ENCODE data around the gene TRIO.

TRIO gene

DNA sequence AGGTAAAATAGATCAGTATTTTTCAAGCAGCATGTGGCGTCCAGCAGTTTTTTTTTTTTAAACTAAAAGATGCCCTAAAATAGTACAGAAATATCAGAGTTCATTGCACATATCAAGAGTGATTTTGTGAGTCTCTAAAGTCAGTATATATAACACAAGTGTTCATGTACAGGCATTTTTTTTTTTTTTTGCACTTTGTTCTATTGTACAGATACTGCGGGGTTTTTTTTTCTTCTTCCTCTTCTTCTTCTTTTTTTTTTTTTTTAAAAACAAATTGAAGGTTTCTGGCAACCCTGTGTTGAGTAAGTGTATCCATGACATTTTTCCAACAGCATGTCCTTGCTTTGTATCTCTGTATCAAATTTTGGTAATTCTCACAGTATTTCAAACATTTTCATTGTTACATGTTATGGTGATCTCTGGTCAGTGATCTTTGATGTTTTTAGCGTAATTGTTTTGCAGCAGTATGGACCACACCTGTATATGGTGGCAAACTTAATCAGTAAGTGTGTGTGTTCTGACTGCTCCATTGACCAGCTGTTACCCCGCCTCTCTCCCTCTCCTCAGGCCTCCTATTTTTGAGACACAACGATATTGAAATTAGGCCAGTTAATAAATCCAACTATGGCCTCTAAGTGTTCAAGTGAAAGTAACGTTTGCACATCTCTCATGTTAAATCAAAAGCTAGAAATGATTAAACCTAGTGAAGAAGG lies 76.8 kb downstream of the TRIO start:
- Histone ChIP-seq H3K4me1 (ENCODE audit: control insufficient read depth, insufficient read depth, low read length) (peaks cover 22% of the 10 kb centered on the region), H3K36me3 (ENCODE audit: control insufficient read depth, insufficient read depth, low read length) (no peaks in the 10 kb centered on the region), H3K9ac (ENCODE audit: low read length) (no peak overlapping the region)

GRCh38 chr5:14220642-14221041 lies 77.5 kb downstream of the TRIO start:
- Histone ChIP-seq H3K36me3 (ENCODE audit: control insufficient read depth, insufficient read depth, low read length) (no peaks in the 10 kb centered on the region), H3K4me3 (ENCODE audit: low read length) (no peak overlapping the region), H3K9me3 (ENCODE audit: control insufficient read depth, low read length) (no peaks in the 10 kb centered on the region), H3K27me3 (ENCODE audit: control insufficient read depth, insufficient read depth, low read length) (no peaks in the 10 kb centered on the region), H3K9ac (ENCODE audit: low read length) (no peak overlapping the region), H3K4me1 (ENCODE audit: control insufficient read depth, insufficient read depth, low read length) (peaks cover 22% of the 10 kb centered on the region)

More for the DNA sequence above, 76.8 kb downstream of the TRIO start:
- Histone ChIP-seq H3K27me3 (ENCODE audit: control insufficient read depth, insufficient read depth, low read length) (no peaks in the 10 kb centered on the region), H3K9me3 (ENCODE audit: control insufficient read depth, low read length) (no peaks in the 10 kb centered on the region), H3K4me3 (ENCODE audit: low read length) (no peak overlapping the region)

- no peaks in the 10 kb centered on the region for H3K27me3 ChIP-seq (ENCODE audit: control insufficient read depth, insufficient read depth, low read length)
- no peaks in the 10 kb centered on the region for H3K36me3 ChIP-seq (ENCODE audit: control insufficient read depth, insufficient read depth, low read length)
- no peaks in the 10 kb centered on the region for H3K9me3 ChIP-seq (ENCODE audit: control insufficient read depth, low read length)
- peaks cover 22% of the 10 kb centered on the region for H3K4me1 ChIP-seq (ENCODE audit: control insufficient read depth, insufficient read depth, low read length)
- H3K4me3 ChIP-seq (ENCODE audit: low read length): no peak overlapping the region
- H3K9ac ChIP-seq (ENCODE audit: low read length): no peak overlapping the region
Observed at GRCh38 chr5:14221732-14222131, 78.6 kb downstream of the TRIO start.

DNA sequence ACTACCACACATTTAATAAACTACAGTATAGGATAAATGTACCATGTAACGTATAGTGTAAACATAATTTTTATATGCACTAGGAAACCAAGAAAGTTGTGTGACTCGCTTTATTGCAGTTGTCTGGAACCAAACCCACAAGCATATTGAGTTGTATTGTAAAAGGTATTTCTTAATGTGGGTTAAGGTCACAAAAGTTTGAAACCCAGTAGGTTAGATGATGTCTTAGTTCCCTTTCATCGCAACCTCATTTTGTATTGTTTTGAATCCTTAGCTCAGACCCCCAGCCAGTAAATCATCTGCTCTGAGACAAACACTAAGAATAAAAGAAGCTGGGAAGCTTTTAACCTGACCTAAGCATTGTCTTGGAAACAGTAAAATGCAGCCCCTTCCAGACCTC lies 79.1 kb downstream of the TRIO start:
- Histone ChIP-seq H3K27me3 (ENCODE audit: control insufficient read depth, insufficient read depth, low read length) (no peaks in the 10 kb centered on the region), H3K4me3 (ENCODE audit: low read length) (no peak overlapping the region), H3K4me1 (ENCODE audit: control insufficient read depth, insufficient read depth, low read length) (peaks cover 22% of the 10 kb centered on the region), H3K9me3 (ENCODE audit: control insufficient read depth, low read length) (no peaks in the 10 kb centered on the region), H3K36me3 (ENCODE audit: control insufficient read depth, insufficient read depth, low read length) (no peaks in the 10 kb centered on the region), H3K9ac (ENCODE audit: low read length) (no peak overlapping the region)

GRCh38 chr5:14223372-14223771 lies 80.2 kb downstream of the TRIO start:
- Histone ChIP-seq H3K36me3 (ENCODE audit: control insufficient read depth, insufficient read depth, low read length) (no peaks in the 10 kb centered on the region), H3K4me1 (ENCODE audit: control insufficient read depth, insufficient read depth, low read length) (peaks cover 19% of the 10 kb centered on the region), H3K27me3 (ENCODE audit: control insufficient read depth, insufficient read depth, low read length) (no peaks in the 10 kb centered on the region), H3K4me3 (ENCODE audit: low read length) (no peak overlapping the region), H3K9me3 (ENCODE audit: control insufficient read depth, low read length) (no peaks in the 10 kb centered on the region), H3K9ac (ENCODE audit: low read length) (no peak overlapping the region)

DNA sequence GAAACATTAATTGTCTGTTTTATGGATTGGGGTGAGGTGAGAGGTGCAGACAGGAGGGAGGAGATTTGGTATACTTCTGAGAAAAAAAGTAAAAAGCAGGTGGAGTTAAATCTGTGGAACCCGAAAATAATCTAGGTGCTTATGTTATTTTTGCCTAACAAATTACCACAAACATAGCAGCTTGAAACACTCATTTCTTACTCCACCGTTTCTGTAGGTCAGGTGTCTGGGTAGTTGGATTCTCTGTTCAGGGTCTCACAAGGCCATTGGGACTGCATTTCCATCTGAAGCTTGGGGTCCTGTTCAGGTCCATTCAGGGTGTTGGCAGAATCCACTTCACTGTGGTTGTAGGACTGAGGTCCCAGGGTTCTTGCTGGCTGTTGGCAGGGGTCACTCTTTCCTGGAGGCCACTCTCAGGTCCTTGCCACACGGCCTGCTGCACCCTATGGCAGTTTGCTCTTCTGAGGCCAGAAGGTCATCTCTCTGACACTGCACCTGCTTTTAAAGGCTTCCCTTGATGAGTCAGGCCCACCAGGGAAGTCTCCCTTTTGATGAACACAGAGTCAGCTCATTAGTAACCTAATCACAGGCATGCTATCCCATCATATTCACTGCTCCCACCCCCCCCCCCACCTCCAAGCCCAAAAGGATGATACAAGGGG lies 82.2 kb downstream of the TRIO start:
- Histone ChIP-seq H3K27me3 (ENCODE audit: control insufficient read depth, insufficient read depth, low read length) (no peaks in the 10 kb centered on the region), H3K9me3 (ENCODE audit: control insufficient read depth, low read length) (no peaks in the 10 kb centered on the region), H3K9ac (ENCODE audit: low read length) (peak overlapping the region; percentile 5), H3K4me3 (ENCODE audit: low read length) (no peak overlapping the region), H3K36me3 (ENCODE audit: control insufficient read depth, insufficient read depth, low read length) (no peaks in the 10 kb centered on the region), H3K4me1 (ENCODE audit: control insufficient read depth, insufficient read depth, low read length) (peaks cover 2% of the 10 kb centered on the region)

DNA sequence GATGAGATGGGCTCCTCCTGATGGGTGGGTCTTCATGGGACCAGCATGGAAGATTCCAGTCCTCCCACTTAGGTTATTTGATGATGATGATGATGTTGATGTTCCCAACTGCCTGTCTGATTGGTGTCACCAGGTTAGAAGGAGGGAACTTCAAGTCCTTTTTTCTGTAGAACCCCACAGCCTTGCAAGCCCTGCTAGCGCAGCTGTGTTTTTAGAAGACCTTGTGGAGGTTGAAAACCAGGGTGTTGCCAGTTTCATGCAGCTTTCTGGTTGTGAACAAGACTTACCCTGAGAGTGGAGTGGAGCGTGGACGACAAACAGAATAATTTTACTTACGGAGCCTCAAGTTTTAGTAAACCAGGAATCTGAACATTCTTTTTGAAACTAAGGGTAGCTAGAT lies 83.0 kb downstream of the TRIO start:
- no peaks in the 10 kb centered on the region for H3K9me3 ChIP-seq (ENCODE audit: control insufficient read depth, low read length)
- H3K4me1 ChIP-seq (ENCODE audit: control insufficient read depth, insufficient read depth, low read length): no peaks in the 10 kb centered on the region
- no peak overlapping the region for H3K4me3 ChIP-seq (ENCODE audit: low read length)
- no peak overlapping the region for H3K9ac ChIP-seq (ENCODE audit: low read length)
- no peaks in the 10 kb centered on the region for H3K36me3 ChIP-seq (ENCODE audit: control insufficient read depth, insufficient read depth, low read length)
- H3K27me3 ChIP-seq (ENCODE audit: control insufficient read depth, insufficient read depth, low read length): no peaks in the 10 kb centered on the region

DNA sequence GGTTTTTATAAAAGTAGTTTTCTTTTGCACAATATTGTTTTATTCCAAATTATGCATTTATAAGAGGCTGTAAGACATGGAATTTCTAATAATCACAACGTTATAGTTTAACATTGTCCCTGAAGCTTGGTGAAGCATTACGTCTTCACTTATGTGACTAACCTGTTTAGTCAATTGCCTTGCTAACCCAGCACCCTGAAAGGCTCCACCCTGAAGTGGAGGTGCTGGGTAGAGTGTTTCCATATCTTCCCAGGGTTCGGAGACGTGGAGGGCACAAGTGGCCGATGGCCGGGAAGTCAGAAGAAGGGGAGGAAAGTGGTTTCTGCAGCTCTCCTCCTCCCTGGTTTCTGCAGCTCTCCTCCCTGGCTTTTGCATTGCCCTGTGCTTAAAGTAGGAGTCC lies 83.4 kb downstream of the TRIO start:
- no peaks in the 10 kb centered on the region for H3K27me3 ChIP-seq (ENCODE audit: control insufficient read depth, insufficient read depth, low read length)
- no peaks in the 10 kb centered on the region for H3K9me3 ChIP-seq (ENCODE audit: control insufficient read depth, low read length)
- no peak overlapping the region for H3K9ac ChIP-seq (ENCODE audit: low read length)
- H3K4me1 ChIP-seq (ENCODE audit: control insufficient read depth, insufficient read depth, low read length): no peaks in the 10 kb centered on the region
- H3K4me3 ChIP-seq (ENCODE audit: low read length): no peak overlapping the region
- no peaks in the 10 kb centered on the region for H3K36me3 ChIP-seq (ENCODE audit: control insufficient read depth, insufficient read depth, low read length)

- Histone ChIP-seq H3K9ac (ENCODE audit: low read length) (no peak overlapping the region), H3K4me1 (ENCODE audit: control insufficient read depth, insufficient read depth, low read length) (no peaks in the 10 kb centered on the region), H3K27me3 (ENCODE audit: control insufficient read depth, insufficient read depth, low read length) (no peaks in the 10 kb centered on the region), H3K36me3 (ENCODE audit: control insufficient read depth, insufficient read depth, low read length) (no peaks in the 10 kb centered on the region), H3K9me3 (ENCODE audit: control insufficient read depth, low read length) (no peaks in the 10 kb centered on the region), H3K4me3 (ENCODE audit: low read length) (no peak overlapping the region)
Observed at GRCh38 chr5:14226992-14227391, 83.8 kb downstream of the TRIO start.

DNA sequence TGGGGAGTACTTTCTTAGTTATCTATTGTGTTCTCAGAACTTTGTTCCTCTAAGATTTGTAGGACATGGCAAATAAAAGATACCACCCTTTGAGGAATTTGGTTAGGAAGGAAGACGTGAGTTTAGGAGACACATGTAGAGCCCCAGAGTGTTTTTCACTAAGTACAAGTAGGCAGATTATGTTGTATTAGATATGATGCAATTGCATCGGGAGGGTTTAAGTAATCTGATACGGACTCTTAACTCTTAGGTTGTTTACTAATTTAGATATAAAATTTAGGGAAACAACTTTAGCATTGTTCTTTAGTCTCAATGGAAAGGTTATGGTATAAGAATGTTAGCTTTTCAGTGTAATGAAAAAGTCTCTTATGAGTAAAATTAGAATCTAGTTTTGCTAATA lies 84.4 kb downstream of the TRIO start:
- Histone ChIP-seq H3K36me3 (ENCODE audit: control insufficient read depth, insufficient read depth, low read length) (no peaks in the 10 kb centered on the region), H3K27me3 (ENCODE audit: control insufficient read depth, insufficient read depth, low read length) (no peaks in the 10 kb centered on the region), H3K9me3 (ENCODE audit: control insufficient read depth, low read length) (no peaks in the 10 kb centered on the region), H3K4me3 (ENCODE audit: low read length) (no peak overlapping the region), H3K4me1 (ENCODE audit: control insufficient read depth, insufficient read depth, low read length) (no peaks in the 10 kb centered on the region), H3K9ac (ENCODE audit: low read length) (no peak overlapping the region)

GRCh38 chr5:14228219-14228618 lies 85.1 kb downstream of the TRIO start:
- H3K9me3 ChIP-seq (ENCODE audit: control insufficient read depth, low read length): no peaks in the 10 kb centered on the region
- no peaks in the 10 kb centered on the region for H3K4me1 ChIP-seq (ENCODE audit: control insufficient read depth, insufficient read depth, low read length)
- H3K27me3 ChIP-seq (ENCODE audit: control insufficient read depth, insufficient read depth, low read length): no peaks in the 10 kb centered on the region
- H3K4me3 ChIP-seq (ENCODE audit: low read length): no peak overlapping the region
- H3K9ac ChIP-seq (ENCODE audit: low read length): no peak overlapping the region
- no peaks in the 10 kb centered on the region for H3K36me3 ChIP-seq (ENCODE audit: control insufficient read depth, insufficient read depth, low read length)

GRCh38 chr5:14229181-14229580 lies 86.0 kb downstream of the TRIO start:
- Histone ChIP-seq H3K36me3 (ENCODE audit: control insufficient read depth, insufficient read depth, low read length) (no peaks in the 10 kb centered on the region), H3K4me3 (ENCODE audit: low read length) (no peak overlapping the region), H3K4me1 (ENCODE audit: control insufficient read depth, insufficient read depth, low read length) (no peaks in the 10 kb centered on the region), H3K27me3 (ENCODE audit: control insufficient read depth, insufficient read depth, low read length) (no peaks in the 10 kb centered on the region), H3K9me3 (ENCODE audit: control insufficient read depth, low read length) (no peaks in the 10 kb centered on the region), H3K9ac (ENCODE audit: low read length) (no peak overlapping the region)
